Astrocyte of the hippocampus (primary cell): ENCODE results near the gene TEDC2.

ENCODE experiments used
- DNase-seq: peaks from one replicate; pipeline ENCODE4 v3.0.0; 2011; ENCODE audit warnings: low read depth, low spot score

TEDC2 gene

DNA sequence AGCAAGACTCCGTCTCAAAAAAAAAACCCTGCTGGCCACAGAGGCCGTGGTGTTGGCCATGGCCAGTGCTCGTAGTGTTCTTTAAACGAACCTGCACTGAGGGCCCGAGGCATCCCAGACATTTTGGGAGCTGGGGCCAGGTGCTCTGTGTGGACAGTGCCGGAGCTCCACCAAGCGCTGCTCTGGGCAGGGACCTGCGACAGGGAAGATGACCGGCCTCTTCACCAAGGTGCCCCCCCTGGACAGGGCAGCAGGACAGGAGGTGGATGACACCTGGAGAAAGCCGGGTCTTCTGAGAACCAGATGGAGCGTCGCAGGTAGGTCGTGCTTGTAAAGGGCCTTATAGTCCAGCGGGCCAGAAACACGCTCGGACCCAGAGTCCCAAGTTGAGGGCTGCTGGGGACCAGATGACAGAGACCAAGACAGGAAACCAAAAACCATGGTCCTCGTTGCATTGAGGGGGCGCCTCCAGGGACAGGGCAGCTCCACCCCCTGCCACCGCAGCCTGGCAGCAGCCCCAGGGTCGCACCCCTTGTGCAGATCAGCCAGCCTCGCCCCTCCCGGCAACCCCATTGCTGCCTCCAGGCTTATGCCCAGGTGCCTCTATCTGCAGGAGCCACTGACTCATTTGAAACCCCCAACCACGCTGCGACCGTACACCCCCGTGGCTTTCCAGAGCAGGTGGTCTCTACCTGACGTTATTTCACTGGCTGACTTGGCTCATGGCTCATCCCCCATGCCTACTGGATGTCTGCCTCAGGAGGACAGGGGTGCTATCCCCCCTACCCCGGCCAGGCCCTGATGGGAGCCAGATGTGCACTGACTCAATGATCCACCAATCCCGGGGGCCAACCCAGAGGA is 7.0 kb downstream of the TEDC2 start:
- no peak for DNase-seq

DNA sequence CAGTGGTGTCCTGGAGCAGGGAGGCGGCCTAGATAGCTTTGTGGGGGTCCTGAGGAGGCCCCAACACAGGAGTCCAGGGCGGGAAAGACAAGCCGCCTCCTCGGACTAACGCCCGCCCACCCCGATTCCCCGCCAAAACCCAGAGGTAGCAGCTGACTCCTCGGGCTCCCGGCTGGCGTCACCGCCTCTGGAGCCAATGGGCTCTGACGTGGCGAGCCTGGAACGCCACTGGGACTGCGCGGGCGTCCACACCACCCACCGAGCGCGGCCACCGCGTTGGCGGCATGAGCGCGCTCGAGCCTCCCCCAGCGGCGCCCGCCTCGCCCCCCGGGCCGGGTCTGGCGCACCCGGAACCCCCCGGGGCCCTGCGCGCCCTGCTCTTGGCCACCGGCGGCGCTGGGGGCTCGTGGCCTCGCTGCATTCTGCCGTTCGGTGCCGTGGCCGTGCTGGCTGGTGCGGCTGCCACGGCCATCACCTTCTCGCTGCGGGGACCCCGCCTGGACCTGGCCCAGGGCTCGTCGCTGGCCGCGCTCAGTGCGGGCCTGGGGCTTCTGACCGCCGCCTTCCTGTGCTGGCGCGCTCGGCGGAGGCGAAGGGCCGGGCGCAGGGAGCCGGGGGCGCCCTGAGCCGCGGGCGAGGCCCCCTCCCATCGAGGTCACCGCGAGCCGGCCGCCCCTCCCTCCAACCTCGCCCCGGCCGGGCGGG is 7.8 kb downstream of the TEDC2 start:
- peak; percentile 88 for DNase-seq

GRCh38 chr16:2468233-2468724 is 8.4 kb downstream of the TEDC2 start:
- DNase-seq = peak; percentile 70

DNA sequence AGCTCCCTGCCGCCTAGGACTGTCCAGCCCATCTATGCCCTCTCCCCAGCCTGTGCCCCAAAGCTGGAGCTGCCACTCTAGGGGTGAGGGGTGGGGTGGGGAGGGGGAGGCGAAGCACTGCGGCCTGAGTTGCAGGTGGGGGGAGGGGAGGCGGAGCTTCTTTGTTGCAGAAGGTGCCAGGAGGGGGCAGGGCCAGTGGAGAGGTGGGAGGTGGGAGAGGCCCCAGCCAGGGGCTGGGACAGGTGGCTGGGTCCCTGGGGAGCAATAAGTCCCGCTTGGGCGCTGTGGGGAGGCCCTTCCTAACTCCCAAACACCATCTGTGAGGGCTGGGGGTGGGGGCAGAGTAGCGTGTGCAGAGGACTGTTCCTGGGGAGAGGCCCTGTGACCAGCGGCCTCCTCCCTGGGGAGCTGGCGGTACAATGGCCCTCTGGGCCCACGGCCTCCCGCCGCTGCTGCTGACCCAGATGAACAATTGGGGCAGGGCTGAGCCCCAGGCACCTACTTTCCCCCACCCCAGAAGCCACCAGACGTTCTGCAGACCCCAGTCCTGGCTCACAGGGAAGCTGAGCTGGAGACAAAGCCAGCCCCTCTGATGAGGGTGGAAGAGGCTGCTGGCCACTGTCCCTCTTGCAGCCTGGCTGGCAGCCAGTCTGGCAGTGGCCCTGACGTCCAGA is 9.0 kb downstream of the TEDC2 start:
- peak; percentile 20 for DNase-seq

- DNase-seq = no peak
Measured at GRCh38 chr16:2469399-2470233, 9.7 kb downstream of the TEDC2 start.

- no peak for DNase-seq
Measured at GRCh38 chr16:2470234-2470601, 10.3 kb downstream of the TEDC2 start.

DNA sequence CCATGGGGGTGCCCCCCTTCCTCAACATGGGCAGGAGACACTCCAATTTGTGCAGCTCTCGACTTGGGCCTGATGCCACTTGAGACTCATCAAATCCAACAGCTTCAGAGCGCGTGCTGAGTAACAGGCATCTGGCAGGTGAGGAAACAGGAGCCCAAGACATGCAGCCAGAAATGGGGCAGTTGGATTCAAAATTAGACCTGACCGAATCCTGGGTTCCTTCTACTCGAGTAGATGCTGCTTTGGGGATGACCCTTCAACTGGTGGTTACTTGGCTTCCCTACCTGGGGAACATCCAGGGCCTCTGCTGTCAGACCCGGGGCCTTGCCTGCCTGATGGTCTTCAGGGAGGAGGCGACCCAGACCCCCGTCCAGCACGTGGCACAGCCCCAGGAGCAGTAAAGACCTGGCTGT is 10.7 kb downstream of the TEDC2 start:
- DNase-seq = peak; percentile 28

GRCh38 chr16:2471016-2471652 is 11.2 kb downstream of the TEDC2 start, which contains the start of gene NTN3:
Gene NTN3 (plus strand): TSS chr16:2471297. CDS start chr16:2471702, 405 bp downstream.
- peak; percentile 59 for DNase-seq

GRCh38 chr16:2471653-2472487 is 12.0 kb downstream of the TEDC2 start:
- no peak for DNase-seq

DNA sequence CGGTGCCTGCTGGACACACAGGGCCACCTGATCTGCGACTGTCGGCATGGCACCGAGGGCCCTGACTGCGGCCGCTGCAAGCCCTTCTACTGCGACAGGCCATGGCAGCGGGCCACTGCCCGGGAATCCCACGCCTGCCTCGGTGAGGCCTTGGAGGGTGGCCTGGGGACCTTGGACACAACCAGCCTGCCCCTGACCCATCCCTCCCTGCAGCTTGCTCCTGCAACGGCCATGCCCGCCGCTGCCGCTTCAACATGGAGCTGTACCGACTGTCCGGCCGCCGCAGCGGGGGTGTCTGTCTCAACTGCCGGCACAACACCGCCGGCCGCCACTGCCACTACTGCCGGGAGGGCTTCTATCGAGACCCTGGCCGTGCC is 12.6 kb downstream of the TEDC2 start:
- no peak for DNase-seq

DNA sequence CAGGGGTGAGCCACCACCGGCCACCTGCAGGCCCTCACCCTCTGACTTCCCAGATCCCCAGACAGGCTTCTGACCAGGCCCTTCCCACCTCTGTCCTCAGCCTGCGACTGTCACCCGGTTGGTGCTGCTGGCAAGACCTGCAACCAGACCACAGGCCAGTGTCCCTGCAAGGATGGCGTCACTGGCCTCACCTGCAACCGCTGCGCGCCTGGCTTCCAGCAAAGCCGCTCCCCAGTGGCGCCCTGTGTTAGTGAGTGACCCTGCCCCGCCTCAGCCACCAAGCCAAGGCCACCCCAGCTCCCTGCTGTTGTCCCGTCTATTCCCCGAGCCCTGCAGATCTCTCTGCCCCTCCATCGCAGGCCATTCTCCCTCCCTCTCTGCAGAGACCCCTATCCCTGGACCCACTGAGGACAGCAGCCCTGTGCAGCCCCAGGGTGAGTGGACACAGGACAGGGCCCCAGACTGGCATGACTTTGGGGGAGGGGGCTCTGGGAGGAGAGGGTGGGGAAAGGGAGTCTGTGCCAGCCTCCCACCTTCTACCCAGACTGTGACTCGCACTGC is 13.1 kb downstream of the TEDC2 start:
- no peak for DNase-seq

GRCh38 chr16:2473446-2473926 is 13.6 kb downstream of the TEDC2 start:
- DNase-seq = no peak

- peak; percentile 73 for DNase-seq
Measured at GRCh38 chr16:2473999-2474876, 14.3 kb downstream of the TEDC2 start.

DNA sequence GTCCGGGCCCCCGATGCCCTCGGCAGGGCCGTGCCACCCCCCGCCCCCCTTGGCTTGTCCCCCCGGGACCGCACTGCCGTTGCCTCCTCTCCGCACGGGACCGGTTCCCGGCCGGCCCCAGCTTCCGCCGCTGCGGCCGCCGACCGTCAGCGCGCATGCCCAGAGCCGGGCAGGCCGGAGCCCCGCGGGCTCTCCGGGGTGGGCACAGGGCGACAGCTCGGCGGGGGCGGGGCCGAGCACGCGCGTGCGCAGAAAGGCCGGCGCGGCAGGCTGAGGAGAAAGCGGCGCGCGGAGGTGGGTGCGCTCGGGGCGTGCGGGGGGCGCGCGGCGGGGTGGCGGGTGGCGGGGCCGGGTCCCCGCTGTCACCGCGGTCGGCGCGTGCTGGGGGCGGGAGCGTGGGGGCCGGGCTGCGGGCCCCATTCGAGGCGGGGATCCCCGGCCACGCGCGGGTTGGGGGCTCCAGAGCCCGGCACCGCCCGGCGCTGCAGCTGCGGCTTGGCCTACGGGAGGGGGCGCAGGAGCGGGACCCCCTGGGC is 15.0 kb downstream of the TEDC2 start, which contains the start of gene TBC1D24:
Gene TBC1D24 (plus strand): TSS at position 251 of the 536 bp plus-strand sequence. CDS start 21,022 bp downstream, outside the sequence.
- peak; percentile 95 for DNase-seq

GRCh38 chr16:2475413-2476344 is 15.8 kb downstream of the TEDC2 start:
- DNase-seq = peak; percentile 32

DNA sequence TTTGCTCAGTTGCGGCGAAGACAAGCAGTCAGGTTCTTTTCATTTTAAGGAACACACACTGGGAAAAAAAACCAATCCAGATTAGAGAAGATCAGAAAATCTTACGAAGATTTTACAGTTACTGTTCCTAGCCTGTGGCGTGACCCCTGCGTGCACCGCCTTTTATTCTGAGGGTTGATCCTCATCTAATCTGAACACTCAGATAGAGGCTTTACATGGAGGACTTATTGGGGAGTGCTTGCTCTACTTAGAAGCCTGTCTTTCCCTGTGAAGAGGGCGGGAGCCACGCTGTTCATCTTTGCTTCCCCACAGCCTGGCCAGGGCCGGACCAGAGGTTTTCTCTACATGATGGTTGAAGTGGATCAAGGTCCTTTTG is 16.4 kb downstream of the TEDC2 start:
- no peak for DNase-seq

GRCh38 chr16:2476741-2477140 is 16.8 kb downstream of the TEDC2 start:
- no peak for DNase-seq
